Measurements from ENCODE around the gene SMIM35.
"Not testable (repeated sequence)": the region's sequence is repeated elsewhere in the genome, so short reads cannot be mapped to it uniquely, and the experiment has no call there.

The SMIM35 gene

DNA sequence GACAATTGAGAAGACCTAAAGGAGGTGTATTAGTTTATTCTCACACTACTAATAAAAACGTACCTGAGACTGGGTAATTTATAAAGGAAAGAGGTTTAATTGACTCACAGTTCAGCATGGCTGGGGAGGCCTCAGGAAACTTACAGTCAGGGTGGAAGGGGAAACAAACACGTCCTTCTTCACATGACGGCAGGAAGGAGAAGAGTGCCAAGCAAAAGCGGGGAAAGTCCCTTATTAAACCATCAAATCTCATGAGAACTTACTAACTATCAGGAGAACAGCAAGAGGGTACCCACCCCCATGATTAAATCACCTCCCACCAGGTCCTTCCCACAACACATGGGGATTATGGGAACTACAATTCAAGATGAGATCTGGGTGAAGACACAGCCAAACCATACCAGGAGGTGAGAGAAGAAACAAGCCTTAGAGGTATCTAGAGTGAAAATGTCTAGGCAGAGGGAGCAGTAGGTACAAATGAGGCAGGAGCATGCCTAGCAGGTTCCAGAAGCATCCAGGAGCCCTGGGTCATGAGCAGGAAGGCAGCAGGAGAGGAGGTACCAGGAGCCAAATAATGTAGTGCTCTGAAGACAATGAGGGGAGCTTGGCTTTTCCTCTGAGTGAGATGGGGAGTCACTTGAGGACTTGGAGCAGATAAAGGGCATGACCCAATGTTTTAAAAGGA is 69.0 kb downstream of the SMIM35 start:
- DNase-seq: no peak

GRCh38 chr11:118017111-118017510 is 69.7 kb downstream of the SMIM35 start:
- no peak for DNase-seq

- DNase-seq: no peak
These were observed 70.7 kb downstream of the SMIM35 start for GRCh38 chr11:118016104-118016503.

DNA sequence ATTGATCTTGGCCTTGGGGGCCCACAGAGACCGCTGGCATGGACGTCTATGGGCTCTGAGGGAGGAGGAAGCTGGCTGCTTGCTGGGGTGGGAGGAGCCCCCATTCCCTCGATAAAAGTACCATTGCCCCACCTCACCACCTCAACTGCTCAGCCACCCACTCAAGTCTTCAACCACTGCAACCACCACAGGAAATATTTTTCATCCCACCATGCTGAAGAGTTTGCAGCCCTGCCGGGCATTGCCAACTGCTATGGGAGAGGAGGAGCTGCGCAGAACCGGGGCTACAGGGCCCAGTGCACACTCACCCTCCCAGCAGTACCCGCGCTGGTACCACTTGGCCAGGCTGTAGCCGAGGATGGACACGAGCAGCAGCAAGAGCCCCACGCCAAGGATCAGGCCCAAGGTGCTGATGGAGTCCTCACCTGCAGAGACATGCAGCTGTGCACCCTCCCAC is 71.3 kb downstream of the SMIM35 start:
- no peak for DNase-seq

- DNase-seq: no peak
These were observed 72.7 kb downstream of the SMIM35 start for GRCh38 chr11:118014022-118014421.

DNA sequence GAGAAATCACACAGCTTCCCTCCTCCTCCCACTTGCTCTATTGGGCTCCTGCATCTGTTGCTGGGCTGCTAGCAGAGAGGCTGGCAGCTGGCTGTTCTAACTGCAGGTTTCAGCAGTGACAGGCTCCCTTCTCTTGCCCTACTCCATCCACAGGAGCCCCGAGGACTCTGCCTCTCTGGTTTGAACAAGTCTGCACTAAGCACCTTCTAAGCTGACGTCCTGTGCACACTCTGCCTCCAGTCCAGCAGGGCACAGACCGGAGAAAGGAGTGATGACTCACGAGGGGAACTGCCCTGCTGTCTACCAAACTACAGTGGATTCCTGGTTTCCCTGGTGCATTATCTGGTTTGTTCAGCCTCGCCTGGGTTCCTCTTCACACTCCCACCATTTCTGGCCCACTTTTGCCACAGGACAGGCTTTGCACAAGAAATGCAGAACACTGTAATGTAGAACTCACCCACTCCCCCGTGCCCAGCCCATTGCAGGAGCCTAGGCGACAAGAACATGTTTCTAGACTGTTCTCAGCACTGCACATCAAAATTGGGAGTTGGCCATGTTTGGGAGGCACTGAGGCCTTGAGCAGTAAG is 74.6 kb downstream of the SMIM35 start:
- DNase-seq: no peak

DNA sequence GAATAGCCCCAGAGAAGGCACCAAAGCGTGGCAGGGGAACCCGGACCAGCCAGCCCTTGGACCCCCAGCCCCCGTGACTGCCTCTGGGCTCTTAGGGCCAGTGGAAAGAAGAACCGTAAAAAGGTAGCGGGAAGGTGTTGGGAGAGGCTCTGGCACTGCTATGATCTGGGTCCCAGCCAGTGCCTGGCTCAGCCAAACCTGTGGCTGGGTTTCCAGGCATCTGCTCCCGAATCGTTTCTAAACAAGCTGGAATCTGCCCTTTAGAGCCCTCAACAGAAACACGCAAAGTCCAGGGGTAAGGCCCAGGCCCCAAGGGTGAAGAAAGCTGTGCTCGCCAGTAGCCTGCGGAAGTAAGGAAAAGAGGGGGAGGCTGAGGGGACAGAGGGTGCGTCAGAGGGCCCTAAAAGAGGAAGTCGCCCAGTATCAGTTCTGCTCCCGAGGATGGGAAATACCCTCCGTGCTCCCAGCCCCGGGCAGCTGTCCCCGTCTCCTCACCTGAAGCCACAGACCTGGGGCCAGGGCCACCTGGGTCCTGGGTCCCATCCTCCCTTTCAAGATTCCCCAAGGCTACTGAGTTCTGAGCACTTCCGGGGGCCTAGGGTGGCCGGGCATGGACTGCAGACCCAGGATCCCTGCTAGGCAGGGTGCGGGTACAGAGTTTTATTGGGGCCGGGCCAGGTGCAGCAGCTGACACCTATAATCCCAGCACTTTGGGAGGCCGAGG is 75.9 kb downstream of the SMIM35 start:
- no peak for DNase-seq

DNA sequence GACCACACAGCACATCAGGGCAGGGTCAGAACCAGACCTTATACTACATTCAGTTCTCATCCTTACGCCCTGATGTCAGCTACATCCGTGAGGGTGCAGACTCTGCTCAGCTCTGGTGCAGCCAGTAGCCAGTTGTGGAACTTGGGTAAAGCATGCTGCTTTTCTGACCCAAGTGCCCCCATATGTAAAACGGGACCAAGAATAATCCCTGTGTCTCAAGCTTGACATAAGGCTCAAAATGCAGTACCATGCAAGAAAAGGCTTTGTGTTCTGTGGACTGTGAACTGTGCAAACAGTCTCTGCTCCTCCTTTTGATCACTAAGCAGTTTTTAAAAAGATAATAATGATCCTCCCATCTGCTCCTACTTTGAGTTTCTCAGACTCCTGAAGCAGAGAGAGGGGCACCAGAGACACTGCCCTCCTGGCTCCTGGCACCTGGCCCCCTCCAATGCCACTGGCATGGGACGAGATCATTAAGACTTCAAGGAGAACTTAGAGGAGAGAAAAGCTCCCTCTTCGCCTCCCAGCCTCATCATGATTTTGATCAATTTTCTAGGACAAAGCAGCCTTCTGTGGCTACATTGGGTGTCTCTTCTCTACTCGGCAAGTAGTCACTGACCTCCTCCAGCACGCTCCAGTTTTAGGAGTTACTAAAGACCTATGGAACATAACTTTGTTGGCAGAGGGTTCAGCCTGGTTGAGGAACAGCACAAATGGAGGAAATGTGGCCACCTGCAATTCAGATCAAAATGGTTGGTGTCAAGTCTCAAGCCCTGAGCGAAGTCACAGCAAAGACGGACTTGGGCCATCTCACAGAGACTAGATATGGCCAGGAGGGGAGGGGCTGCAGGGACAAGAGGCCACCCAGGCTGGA is 76.7 kb downstream of the SMIM35 start:
- DNase-seq: no peak

GRCh38 chr11:118008271-118008911 is 78.4 kb downstream of the SMIM35 start:
- no peak for DNase-seq

DNA sequence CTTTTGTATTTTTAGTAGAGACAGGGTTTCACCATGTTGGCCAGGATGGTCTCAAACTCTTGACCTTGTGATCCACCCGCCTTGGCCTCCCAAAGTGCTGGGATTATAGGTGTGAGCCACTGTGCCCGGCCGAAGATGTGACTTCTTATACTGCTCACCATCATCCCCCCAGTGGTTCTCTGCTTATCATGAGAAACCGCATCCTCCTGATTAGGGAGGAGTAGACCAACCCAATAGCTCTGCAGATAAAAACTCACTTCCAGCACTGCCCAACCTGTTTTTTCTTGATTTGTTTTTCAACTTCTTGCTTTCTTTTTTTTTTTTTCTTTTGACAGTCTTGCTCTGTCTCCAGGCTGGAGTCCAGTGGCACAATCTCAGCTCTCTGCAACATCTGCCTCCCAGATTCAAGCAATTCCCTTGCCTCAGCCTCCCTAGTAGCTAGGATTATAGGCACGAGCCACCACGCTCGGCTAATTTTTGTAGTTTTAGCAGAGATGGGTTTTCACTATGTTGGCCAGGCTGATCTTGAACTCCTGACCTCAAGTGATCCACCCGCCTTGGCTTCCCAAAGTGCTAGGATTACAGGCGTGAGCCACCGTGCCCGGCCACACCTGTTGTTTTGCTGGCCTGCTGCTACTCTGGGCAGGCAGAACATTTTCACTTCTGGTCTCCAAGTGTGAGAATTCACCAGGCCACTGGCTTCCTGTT is 79.0 kb downstream of the SMIM35 start:
- not testable (repeated sequence) for DNase-seq

GRCh38 chr11:118007040-118007439 is 79.7 kb downstream of the SMIM35 start:
- DNase-seq: no peak

GRCh38 chr11:118006153-118006534 is 80.6 kb downstream of the SMIM35 start:
- DNase-seq: no peak

DNA sequence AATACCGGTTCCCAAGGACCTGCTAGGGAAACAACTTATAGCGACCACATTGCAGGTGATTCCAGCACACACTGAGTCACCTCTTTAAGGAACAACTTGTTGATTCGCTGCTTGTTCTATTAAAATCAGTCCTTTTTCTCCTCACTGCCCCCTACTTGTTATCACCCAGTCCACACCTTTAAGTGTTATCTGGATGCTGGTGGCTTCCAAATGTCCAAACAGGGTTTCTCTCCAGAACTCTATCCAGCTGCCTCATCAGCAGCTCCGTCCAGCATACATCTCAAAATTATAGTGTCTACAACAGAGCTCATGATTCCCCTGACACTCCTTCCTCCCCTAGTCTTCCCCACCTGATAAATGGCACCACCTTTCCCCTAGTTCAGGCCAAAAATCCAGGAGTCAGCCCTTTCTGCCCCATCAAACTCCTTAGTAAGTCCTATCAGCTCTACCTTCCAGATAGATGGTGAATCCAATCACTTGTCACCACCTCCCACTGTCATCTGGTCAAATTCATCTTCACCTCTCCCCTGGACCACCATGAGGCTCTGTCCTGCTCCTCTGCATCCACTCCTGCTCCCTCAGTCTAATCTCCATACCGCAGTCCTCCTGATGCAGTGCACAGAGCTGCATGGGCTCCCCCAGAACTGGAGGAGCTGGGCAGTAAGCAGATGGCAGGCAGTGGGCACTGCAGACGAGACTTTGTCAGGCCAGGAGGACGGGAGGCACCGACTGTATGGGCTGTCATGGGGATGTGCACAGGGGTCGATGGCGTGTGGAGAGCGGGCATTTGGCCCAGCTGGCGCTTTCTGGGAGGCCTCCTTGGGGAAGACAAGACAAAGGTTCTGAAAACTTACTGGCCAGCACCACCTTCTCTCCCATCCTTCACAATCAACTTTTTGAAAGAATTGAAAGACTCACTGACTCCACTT is 81.3 kb downstream of the SMIM35 start:
- DNase-seq: no peak

DNA sequence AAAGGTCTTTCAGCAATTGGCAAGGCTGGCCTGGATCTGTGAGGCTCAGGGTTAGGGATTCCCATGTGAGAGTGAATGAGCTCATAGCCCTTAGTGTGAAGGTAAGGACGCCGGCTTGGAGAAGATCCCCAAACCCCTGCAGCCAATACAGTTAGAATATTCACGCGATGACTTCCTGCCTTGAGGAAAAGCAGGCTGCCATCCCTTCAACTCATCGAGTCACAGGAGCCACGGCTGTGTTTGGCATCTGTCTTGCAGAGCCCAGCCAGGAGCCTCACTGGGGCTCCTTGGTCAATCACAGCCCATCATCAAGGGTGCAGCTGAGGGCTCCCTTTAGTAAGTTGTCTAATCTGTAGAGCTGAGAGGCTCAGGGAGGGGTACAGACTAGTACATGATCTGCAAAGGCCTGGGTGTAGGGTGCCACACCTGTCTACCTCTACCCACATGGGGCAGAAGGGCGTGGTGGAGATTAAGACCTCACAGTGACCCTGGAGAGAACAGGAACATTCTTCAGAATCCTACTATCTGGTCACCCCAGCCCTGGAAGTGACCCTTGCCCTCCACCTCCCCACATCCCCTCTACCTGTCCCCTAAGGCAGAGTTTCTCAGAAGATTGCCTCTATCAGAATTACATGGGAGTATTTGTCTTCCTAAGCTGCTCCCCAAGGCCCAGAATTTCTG is 82.1 kb downstream of the SMIM35 start:
- no peak for DNase-seq

DNA sequence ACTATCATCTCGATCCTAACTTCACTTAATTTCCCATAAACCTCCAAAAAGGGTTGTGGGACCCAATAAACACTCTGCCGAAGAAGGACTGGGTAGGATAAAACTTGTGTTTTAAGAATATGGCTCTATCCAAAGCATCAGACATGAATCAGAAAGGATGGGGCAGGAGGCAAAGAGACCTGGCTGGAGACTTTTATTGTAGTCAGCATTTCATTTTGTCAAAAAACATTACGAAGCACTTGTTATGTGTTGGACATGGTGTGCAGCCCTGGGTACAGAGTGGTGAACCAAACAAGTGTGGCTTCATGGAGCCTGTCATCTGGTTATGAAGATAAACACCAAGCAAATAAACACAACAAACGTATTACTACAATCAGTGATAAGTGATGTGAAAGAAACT is 83.3 kb downstream of the SMIM35 start:
- no peak for DNase-seq

DNA sequence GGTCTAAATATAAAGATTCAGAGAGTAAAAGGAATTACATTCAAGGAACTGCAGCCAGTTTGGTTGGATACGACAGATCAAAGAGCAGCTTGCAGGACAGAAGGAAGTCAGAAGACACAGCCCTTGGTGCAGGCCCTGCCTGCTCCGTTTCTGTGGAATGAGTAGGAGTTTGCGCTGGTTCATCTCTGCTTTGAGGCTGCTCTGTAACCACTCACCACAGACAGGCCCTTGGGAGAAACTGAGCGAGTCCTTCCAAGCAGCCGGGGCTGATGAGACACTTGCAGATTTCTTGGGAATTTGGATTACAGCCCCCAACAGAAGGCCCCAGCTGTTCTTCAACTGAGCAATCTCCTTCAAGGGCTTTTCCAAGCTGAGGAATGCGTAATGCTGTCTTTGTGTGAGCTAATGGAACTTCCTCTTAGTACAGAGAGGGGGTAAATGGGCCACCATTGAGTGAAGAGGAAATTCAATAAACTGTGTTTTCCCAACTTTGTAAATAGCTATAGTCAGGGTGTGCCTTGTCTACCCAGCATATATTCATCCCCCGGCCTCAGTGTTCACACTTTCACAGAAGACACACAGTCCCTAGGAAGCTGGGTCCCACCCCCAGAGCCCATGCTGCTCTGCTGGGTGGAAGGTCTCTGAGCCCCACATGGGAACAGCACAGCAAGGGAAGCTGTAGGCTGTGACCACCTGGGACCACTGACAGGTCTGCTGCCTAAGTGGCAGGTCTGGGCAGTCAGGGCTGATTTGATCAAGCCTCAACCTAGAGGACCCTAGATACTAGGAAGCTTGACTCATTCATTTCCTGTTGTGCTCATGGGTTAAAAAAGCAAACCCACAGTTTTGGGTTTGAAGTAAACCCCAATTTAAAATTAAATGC is 84.0 kb downstream of the SMIM35 start:
- DNase-seq: peak; percentile 74

GRCh38 chr11:118002010-118002540 is 84.7 kb downstream of the SMIM35 start:
- DNase-seq: no peak

- no peak for DNase-seq
These were observed 85.2 kb downstream of the SMIM35 start for GRCh38 chr11:118001494-118001971.

DNA sequence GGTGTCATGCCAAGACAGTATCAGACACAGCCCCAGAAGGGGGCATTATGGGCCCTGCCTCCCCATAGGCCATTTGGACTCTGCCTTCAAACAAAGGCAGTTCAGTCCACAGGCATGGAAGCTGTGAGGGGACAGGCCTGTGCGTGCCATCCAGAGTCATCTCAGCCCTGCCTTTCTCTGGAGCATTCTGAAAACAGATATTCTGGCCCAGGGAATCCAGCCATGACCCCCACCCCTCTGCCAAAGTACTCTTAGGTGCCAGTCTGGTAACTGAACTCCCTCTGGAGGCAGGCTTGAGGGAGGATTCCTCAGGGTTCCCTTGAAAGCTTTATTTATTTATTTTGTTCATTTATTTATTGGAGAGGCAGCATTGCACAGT is 85.9 kb downstream of the SMIM35 start:
- DNase-seq: no peak
